Measurements from ENCODE around the gene TAS2R30.
"Not testable (repeated sequence)": the region's sequence is repeated elsewhere in the genome, so short reads cannot be mapped to it uniquely, and the experiment has no call there.

DNA sequence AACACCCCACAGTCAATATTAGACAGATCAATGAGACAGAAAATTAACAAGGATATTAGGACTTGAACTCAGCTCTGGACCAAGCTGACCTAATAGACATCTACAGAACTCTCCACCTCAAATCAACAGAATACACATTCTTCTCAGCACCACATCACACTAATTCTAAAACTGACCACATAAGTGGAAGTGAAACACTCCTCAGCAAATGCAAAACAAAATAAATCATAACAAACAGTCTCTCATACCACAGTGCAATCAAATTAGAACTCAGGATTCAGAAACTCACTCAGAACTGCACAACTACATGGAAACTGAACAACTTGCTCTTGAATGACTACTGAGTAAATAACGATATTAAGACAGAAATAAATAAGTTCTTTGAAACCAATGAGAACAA lies 23.2 kb downstream of the TAS2R30 start:
- TF ChIP-seq, protein P1, sequence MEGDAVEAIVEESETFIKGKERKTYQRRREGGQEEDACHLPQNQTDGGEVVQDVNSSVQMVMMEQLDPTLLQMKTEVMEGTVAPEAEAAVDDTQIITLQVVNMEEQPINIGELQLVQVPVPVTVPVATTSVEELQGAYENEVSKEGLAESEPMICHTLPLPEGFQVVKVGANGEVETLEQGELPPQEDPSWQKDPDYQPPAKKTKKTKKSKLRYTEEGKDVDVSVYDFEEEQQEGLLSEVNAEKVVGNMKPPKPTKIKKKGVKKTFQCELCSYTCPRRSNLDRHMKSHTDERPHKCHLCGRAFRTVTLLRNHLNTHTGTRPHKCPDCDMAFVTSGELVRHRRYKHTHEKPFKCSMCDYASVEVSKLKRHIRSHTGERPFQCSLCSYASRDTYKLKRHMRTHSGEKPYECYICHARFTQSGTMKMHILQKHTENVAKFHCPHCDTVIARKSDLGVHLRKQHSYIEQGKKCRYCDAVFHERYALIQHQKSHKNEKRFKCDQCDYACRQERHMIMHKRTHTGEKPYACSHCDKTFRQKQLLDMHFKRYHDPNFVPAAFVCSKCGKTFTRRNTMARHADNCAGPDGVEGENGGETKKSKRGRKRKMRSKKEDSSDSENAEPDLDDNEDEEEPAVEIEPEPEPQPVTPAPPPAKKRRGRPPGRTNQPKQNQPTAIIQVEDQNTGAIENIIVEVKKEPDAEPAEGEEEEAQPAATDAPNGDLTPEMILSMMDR (IDR thresholded peaks at IDR 0.05): not testable (repeated sequence)
- TF ChIP-seq POLR2A (IDR thresholded peaks at IDR 0.05): not testable (repeated sequence)
